Stimulated activated effector memory CD8-positive, alpha-beta T cell treated with anti-CD3 and anti-CD28 coated beads, Interleukin-12 subunit alpha, Interleukin-12 subunit beta, amount 100 ng/mL, for 72 hours (primary cell): ENCODE data around the gene CHCHD6.

ENCODE experiments used
- ATAC-seq: fragments of 150-1000 bp; cut with Tn5 transposase; 2 replicates; pipeline ENCODE4 v1.10.0; 2021
- DNase-seq, 2 donors: peaks; one replicate each; pipeline ENCODE4 v3.0.0; 2021 to 2022; ENCODE audit warnings: low spot score in 2 of 2
- H3K27ac Mint-ChIP-seq: one replicate; pipeline ENCODE4 v1.8.0; 2022; ENCODE audit warnings: mild to moderate bottlenecking, mixed read lengths
- H3K36me3 Mint-ChIP-seq: one replicate; pipeline ENCODE4 v1.8.0; 2022; ENCODE audit warnings: mild to moderate bottlenecking, mixed read lengths
- H3K4me1 Mint-ChIP-seq: one replicate; pipeline ENCODE4 v1.8.0; 2022; ENCODE audit warnings: mixed read lengths
- H3K4me3 Mint-ChIP-seq: one replicate; pipeline ENCODE4 v1.8.0; 2022; ENCODE audit warnings: mild to moderate bottlenecking, mixed read lengths
- H3K9me3 Mint-ChIP-seq: one replicate; pipeline ENCODE4 v1.8.0; 2022; ENCODE audit warnings: mixed read lengths

The CHCHD6 gene

DNA sequence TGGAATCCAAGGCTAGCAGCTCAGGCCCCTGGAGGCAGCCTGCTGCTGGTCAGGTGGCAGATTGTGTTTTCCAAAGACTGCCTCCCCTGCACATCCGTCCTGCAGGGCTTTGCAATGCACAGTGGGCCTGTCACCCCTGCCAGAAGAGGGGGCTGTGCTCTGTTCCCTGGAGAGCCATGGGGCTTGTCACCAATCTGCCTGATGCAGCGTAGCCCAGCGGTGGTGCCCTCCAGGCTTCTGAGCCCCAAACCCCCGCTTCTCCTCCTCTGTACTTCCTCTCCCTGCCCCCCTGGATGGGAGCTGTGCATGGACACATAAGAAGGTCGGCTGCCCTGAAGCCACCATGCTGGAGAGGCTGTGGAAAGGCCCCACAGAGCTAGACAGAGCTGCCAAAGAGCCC, 268.8 kb downstream of the CHCHD6 start:
- no peak overlapping the region for H3K4me3 Mint-ChIP-seq
- no peaks in the 10 kb centered on the region for H3K4me1 Mint-ChIP-seq
- ATAC-seq (peak; percentile 27), DNase-seq (no peak)
- peaks cover 14% of the 10 kb centered on the region for H3K9me3 Mint-ChIP-seq
- H3K36me3 Mint-ChIP-seq = no peaks in the 10 kb centered on the region
- H3K27ac Mint-ChIP-seq = no peak overlapping the region

DNA sequence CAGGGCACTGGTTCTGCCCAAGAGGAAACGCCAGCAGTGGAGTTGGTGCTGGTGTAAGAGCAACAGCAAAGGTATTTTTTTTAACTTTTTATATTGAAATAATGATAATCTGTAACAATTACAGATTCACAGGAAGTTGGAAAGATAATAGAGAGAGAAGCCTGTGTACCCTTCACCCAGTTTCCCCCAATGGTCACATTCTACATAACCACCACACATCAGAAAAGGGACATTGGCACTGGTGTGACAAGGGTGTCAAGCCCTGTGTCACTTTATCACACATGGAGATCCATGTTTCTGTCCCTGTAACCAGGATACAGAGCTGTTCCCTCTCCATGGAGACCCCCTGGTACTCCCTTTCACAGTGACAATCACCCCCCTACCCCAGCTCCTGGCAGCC, 269.8 kb downstream of the CHCHD6 start:
- no peaks in the 10 kb centered on the region for H3K36me3 Mint-ChIP-seq
- H3K4me1 Mint-ChIP-seq = peaks cover 6% of the 10 kb centered on the region
- H3K4me3 Mint-ChIP-seq = no peak overlapping the region
- peaks cover 14% of the 10 kb centered on the region for H3K9me3 Mint-ChIP-seq
- DNase-seq = no peak
- no peak for ATAC-seq
- H3K27ac Mint-ChIP-seq = no peak overlapping the region

DNA sequence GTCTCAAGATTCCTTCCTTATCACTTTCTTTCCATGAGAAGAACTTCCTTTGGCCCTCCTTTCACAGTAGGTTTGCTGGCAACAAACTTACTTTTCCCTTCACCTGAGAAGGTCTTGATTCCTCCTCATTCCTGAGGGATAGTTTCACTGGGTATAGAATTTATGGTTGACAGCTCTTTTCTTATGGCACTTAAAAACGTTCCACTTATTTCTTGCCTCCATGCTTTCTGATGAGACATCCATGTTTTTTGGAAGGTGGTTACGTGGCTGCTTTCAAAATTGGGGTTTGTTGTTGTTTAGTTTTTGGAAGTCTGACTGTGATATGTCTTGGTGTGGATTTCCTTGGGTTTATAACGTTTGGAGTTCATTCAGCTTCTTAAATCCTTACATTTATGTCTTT, 270.7 kb downstream of the CHCHD6 start:
- ATAC-seq (no peak), DNase-seq (no peak)
- peaks cover 6% of the 10 kb centered on the region for H3K4me1 Mint-ChIP-seq
- H3K9me3 Mint-ChIP-seq = peaks cover 14% of the 10 kb centered on the region
- H3K4me3 Mint-ChIP-seq = no peak overlapping the region
- H3K36me3 Mint-ChIP-seq = no peaks in the 10 kb centered on the region
- H3K27ac Mint-ChIP-seq = no peak overlapping the region

DNA sequence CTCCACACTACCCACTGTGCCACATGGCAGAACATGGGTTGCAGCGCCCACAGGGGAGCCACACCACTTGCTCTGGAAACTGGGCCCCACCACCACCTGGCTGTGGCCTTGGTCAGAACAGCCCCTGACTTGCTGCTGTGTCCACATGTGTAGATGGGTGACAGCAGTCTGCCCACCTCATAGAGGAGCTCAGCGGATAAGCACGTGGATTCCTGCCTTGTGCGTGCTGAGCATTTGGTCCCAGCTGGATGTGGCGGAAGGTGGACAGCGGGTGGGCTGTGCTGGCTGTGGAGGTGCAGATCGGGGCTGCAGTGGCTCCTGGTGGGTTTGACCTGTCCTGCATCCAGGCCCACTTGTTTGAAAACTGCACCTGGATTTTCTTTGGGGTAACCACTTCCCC, 272.9 kb downstream of the CHCHD6 start:
- H3K27ac Mint-ChIP-seq = no peak overlapping the region
- ATAC-seq = no peak
- no peak for DNase-seq
- H3K4me3 Mint-ChIP-seq = no peak overlapping the region
- H3K36me3 Mint-ChIP-seq = peaks cover 1% of the 10 kb centered on the region
- peaks cover 14% of the 10 kb centered on the region for H3K9me3 Mint-ChIP-seq
- peaks cover 11% of the 10 kb centered on the region for H3K4me1 Mint-ChIP-seq

DNA sequence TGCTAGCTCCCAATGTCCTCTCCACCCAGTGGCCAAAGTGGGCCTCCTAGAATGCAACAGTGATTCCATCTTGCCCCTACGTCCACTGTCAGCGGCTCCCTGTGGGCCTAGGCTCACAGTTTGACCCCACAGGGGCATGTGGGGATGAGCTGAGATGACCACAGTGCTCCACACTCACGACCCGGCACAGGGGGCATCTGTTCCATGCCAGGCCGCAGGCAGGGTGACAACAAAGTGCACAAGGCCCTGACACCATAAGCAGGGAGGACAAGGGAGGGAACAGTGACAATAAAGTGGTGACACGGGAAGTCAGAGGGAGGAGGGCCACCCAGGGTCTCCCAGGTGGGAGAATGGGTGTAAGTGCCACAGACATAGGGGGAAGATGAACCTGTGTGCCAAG, 273.8 kb downstream of the CHCHD6 start:
- Mint-ChIP-seq H3K4me3 (no peak overlapping the region), H3K36me3 (peaks cover 8% of the 10 kb centered on the region), H3K9me3 (peaks cover 14% of the 10 kb centered on the region), H3K4me1 (peaks cover 16% of the 10 kb centered on the region), H3K27ac (no peak overlapping the region)
- ATAC-seq (no peak), DNase-seq (no peak)

DNA sequence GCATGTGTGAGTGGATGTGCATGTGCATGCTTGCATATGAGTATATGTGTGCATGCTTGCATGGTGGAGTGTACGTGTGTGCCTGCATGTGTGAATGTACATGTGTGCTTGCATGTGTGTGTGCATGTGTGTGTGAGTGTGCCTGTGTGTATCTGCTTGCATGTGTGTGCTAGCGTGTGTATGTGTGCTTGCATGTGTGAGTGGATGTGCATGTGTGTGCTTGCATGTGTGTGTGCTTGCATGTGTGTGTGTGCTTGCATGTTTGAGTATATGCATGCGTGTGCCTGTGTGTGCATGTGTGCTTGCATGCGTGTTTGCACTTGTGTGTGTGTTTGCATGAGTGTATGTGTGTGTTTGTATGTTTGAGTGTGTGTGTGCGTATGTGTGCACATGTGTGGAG, 274.3 kb downstream of the CHCHD6 start:
- ATAC-seq = no peak
- no peak overlapping the region for H3K4me3 Mint-ChIP-seq
- peaks cover 8% of the 10 kb centered on the region for H3K36me3 Mint-ChIP-seq
- H3K9me3 Mint-ChIP-seq = peaks cover 14% of the 10 kb centered on the region
- H3K27ac Mint-ChIP-seq = no peak overlapping the region
- H3K4me1 Mint-ChIP-seq = peaks cover 16% of the 10 kb centered on the region
- DNase-seq = no peak

DNA sequence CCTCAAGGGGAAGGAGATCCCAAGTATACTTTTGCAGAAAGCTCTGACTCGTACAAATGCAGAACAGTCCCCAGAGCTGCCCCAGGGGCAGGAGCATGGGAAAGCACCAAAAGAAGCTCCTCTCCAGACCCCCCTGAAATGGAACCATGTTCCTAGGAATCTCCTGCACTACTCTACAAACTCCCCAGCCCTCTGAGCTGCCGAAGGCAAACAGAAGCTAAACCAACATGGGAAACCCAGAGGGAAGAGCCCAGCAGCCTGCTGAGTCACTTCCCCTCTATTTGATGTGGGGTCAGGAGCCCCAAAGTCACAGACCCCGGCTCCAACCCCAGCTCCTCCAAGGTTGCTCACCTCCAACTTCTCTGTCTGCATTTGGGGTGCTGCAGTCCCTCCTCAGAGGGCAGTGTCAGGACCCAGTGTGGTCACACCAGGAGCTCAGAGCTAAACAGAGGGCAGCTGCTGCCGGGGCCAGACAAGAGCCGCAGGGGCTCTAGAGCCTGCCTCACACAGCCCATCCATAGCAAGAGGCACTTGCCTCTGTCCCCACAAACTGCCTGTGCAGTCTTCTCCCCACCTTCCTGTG, 275.1 kb downstream of the CHCHD6 start:
- Mint-ChIP-seq H3K36me3 (peaks cover 8% of the 10 kb centered on the region), H3K4me3 (no peak overlapping the region), H3K9me3 (peaks cover 12% of the 10 kb centered on the region), H3K4me1 (peaks cover 16% of the 10 kb centered on the region), H3K27ac (no peak overlapping the region)
- no peak for ATAC-seq
- no peak for DNase-seq

DNA sequence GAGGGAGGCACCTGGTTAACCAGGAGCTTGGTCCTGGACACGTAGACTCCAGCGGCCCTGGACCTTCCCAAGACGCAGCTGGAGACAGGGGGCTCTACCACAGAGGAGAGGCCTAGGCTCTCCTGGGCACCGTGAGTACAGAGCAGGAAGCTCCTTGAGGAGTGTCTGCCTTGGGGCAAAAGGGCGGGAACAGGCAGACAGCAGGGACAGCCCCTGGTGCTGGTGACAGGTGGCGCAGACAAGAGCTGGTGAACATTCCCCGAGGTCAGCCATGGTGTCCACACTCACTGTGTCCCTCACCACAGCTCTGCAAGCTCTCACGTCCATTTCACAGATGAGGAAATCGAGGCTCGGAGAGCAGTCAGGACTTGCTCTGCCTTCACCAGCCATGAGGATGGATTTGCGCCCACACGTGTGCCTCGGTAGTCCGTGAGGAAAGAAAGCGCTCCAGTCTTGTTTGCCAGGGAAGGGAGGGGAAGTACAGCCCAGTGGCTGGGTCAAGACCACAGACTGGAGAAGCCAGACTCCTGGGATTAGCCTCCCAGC, 276.3 kb downstream of the CHCHD6 start:
- Mint-ChIP-seq H3K36me3 (peaks cover 8% of the 10 kb centered on the region), H3K27ac (peak overlapping the region; percentile 72), H3K9me3 (peaks cover under 1% of the 10 kb centered on the region), H3K4me1 (peaks cover 16% of the 10 kb centered on the region), H3K4me3 (no peak overlapping the region)
- no peak for ATAC-seq
- DNase-seq = no peak

DNA sequence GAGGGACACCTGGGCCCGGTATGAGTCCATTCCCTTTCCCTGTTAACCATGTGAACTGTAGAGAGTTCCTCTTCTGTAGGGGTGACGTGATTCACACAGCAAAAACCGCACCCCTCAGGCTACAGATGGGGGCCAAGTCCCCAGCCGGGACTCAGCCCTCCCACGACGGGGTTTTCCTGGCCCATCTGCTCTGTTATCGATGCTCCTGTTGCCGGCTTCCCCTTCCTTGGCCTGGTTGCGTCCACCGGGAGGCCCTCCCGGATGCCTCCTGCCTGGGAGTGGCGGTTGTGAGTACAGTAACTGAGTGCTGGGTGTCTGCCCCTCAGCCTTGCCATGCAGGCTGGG, 278.1 kb downstream of the CHCHD6 start:
- Mint-ChIP-seq H3K9me3 (no peaks in the 10 kb centered on the region), H3K4me1 (peaks cover 18% of the 10 kb centered on the region), H3K36me3 (peaks cover 8% of the 10 kb centered on the region), H3K4me3 (peak overlapping the region; percentile 73), H3K27ac (no peak overlapping the region)
- ATAC-seq = peak; percentile 60
- peak in 1 of 2 donors; percentile 43 for DNase-seq

DNA sequence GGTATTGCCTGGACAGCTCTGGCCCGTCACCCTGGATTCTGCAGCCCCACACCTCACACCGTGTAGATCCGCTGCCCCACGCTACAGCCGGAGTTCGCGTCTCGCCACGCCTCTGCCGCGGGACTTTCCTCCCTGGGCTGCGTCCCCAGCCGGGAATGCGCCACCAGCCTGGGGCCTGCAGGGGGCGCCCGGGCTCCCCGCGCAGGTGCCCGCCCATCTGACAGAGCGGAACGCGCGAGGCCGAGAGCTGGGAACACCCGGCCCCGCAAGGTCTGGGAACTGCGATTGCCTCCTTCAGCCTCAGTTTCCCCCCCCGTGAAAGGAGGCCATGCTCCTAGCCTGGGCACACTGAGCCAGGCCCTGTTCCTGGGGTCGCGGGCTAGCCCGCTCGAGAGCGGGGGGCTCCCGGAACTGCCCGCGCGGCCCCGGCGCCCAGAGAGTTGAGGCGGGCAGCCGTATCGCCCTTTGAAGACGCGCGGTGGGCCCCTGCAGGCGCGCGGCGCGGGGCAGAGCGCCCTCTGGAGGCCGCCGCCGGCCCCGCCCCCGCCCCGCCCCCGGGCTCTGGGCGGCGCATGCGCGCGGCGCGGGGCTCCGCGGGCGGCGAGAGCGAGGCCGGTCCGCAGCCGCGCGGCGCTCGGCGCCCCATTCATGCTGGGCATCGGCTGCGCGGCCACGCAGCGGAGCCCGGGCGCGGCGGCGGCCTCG, 278.6 kb downstream of the CHCHD6 start, which contains the start of gene PLXNA1:
Gene PLXNA1, plus strand, starts transcription at position 645 of the 705 bp plus-strand sequence. CDS start 5,479 bp downstream, outside the sequence.
- ATAC-seq = peak; percentile 86
- H3K36me3 Mint-ChIP-seq = peaks cover 8% of the 10 kb centered on the region
- H3K27ac Mint-ChIP-seq = no peak within 1 kb of the TSS
- H3K4me3 Mint-ChIP-seq = peak within 1 kb of the TSS; percentile 73
- peak; percentile 90 to 93 for DNase-seq
- peaks cover 23% of the 10 kb centered on the region for H3K4me1 Mint-ChIP-seq
- no peaks in the 10 kb centered on the region for H3K9me3 Mint-ChIP-seq

DNA sequence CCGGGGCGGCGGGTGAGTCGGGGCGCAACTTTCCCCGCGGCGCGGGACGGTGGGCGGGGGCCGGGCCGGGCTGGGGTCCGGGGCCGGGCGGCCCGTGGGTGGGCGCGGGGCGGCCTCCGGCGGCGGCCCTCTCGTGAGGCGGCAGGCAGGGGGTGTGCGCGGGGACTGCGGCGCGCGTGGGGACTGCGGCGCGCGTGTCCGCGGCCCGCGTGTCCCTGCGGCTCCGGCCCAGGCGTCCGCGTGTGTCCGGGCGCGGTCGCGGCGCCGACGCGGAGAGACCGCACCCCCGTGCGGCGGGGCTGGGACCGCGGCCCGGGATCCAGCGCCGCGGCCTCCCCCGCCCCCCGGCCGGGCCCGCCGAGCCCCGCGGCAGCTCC, 279.2 kb downstream of the CHCHD6 start:
- peaks cover 24% of the 10 kb centered on the region for H3K4me1 Mint-ChIP-seq
- DNase-seq (no peak), ATAC-seq (no peak)
- H3K9me3 Mint-ChIP-seq = no peaks in the 10 kb centered on the region
- H3K27ac Mint-ChIP-seq = no peak overlapping the region
- no peak overlapping the region for H3K4me3 Mint-ChIP-seq
- H3K36me3 Mint-ChIP-seq = peaks cover 8% of the 10 kb centered on the region

DNA sequence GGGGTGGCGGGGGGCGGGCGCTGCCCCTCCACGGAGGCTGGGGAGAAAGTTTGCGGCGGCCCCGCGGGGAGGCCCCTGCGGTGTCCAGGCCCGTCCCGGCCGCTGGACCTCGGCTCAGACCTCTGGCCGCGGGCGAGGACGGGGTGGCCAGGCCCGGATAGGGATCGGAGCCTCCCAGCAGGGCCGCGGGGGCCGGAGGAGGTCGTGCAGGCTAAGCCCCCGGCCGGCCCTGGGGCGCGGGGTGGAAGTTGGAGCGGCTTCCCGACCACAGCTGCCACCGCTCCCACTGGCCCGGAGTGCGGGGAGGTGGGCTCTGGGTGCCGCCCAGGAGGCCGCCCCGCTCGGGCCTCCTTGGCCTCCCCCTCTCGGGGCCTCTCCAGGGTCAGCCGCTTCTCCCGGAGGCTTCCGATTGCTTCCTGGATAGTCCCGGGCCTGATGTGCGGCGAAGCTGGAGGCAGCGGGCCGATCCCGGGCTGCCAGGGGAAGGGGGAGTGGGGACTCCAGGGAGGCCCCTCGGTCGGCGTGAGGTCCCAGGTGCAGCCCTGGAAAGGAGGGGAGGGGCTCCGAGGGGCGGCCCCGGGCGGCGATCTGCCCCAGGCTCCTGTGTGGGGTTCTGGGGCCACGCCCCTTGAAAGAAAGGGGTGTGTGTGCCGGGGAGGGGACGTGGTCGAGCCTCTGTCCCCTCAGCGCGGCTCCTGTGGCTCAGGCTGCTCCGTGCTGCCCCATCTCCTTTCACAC, 279.8 kb downstream of the CHCHD6 start:
- ATAC-seq (no peak), DNase-seq (peak; percentile 28 to 65)
- no peaks in the 10 kb centered on the region for H3K9me3 Mint-ChIP-seq
- H3K4me3 Mint-ChIP-seq = peak overlapping the region; percentile 38
- no peak overlapping the region for H3K27ac Mint-ChIP-seq
- peaks cover 18% of the 10 kb centered on the region for H3K4me1 Mint-ChIP-seq
- H3K36me3 Mint-ChIP-seq = peaks cover 8% of the 10 kb centered on the region

DNA sequence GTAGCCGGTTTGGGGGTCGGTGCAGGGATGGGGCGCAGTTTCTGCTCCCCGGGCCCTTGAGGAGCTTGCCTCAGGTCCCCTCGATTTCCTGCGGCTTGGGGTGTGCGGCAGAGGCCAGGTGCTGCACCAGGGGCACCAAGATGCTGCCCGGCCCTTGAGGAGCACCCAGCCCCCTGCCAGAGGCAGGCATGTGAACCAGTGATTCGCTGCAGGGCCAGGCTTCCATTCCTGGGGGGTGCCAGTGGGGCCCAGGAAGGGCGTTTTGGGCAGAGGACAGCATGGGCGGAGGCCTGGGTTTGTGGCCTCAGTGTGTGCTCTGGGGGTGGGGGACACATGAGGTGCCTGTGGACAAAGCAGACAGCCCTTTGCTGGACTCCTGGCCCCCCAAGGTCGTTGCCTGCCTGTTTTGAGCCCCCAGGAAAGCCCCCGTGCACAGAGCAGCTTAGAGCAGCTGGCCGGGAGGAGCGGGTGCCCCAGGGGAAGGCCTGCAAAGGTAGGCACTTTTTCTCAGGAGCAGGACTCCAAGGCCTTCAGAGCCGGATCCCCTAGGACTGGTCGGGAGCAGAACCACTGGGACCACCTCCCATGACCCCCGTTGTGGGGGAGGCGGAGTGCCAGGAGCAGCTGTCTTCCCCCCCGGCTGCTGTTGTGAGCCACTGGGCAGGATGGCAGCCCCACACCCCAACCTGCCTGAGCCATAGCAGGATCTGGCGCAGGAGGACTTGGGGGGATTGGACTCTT, 280.5 kb downstream of the CHCHD6 start:
- ATAC-seq (no peak), DNase-seq (no peak)
- no peak overlapping the region for H3K27ac Mint-ChIP-seq
- peaks cover 8% of the 10 kb centered on the region for H3K36me3 Mint-ChIP-seq
- H3K9me3 Mint-ChIP-seq = no peaks in the 10 kb centered on the region
- H3K4me1 Mint-ChIP-seq = peaks cover 18% of the 10 kb centered on the region
- H3K4me3 Mint-ChIP-seq = peak overlapping the region; percentile 38

DNA sequence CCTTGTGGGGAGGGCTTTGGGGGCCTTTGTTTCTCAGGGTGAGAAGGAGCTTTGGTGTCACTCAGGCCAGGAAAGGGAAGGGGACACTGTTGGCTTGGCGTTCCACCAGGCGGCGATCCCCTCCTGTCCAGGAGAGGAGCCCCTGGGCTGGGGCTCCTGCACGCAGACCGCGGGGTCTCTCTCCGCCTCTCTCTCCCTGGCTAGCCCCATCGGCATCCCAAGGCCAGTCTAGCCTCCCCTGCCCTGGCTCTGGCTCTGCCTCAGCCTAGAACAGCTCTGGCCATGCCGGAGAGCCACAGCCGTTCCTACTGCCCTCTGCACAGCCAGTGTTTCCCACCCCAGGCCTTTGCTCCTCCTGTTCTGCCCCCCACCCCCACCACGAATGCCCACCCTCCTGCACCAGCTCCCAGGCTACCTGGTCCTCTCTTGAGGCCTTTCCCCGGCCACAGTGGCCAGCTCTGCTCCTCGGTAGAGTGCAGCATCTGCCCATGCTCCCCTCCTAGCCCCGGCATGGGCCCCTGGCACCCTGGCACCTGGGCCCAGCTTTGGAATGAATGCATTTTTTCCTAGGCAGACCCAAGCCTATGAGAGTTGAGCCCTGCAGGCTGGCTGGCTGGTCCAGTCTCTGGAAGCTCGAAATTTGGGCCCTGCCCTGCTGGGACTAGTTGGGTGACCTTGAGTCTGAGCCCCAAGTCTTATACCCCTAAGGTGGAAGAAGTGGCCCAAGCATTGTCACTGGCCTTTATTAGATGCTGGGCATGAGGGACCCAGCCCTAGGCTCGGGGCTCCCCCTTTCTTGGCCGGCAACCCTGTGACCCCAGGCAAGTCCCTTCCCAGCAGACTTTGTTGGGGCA, 281.3 kb downstream of the CHCHD6 start:
- H3K4me3 Mint-ChIP-seq = peak overlapping the region; percentile 38
- H3K9me3 Mint-ChIP-seq = no peaks in the 10 kb centered on the region
- ATAC-seq = no peak
- no peak for DNase-seq
- H3K27ac Mint-ChIP-seq = no peak overlapping the region
- peaks cover 8% of the 10 kb centered on the region for H3K36me3 Mint-ChIP-seq
- peaks cover 18% of the 10 kb centered on the region for H3K4me1 Mint-ChIP-seq
